GM18520 (cell line): ENCODE measurements around the gene GPR32.
"Not testable (repeated sequence)": the region's sequence is repeated elsewhere in the genome, so short reads cannot be mapped to it uniquely, and the experiment has no call there.

Experiments used
- ATAC-seq: cut with Tn5 transposase; IDR thresholded peaks from one replicate; pipeline ENCODE4 v1.9.1; 2021; ENCODE audit not compliant: unreplicated experiment

GPR32 gene

DNA sequence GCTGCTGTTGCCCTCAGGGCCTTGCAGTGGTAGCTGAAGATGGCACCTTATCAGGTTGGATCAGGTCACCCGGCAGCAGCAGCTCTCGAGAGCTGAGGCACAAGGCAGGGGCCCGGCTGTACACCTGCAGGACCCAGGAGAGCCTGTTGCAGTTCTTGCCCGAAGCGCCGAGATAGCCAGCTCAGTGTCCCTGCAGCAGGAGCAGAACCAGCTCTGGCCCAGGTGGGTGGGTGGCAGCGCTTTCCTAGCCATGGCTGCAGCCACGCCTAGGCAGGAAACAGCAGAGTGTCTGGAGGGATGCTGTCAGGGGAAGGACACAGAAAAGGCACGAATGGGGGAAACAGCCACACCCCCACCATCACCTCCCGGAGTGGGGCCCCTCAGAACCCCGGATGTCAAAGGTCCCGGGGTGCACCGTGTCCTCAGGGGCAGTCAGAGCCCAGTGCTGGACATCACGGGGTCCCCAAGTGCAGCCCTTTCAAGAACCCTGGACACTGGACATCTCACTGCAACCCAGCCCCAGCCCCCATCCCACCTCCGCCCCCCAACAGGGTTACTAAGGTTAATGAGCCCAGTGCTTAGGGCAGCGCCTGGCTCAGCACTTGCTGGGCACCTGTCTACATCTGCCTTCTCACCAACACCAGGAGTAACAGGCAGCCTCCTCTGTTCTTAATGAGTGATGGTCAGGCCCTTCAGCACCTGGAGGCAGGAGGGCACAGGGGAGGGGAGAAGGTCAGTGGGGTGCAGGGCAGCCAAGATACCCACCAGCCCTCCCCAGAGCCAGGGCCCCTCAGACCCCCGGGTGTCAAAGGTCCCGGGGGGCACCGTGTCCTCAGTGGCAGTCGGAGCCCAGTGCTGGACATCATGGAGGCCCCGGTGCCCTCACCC is 28.6 kb downstream of the GPR32 start:
- no peak for ATAC-seq

DNA sequence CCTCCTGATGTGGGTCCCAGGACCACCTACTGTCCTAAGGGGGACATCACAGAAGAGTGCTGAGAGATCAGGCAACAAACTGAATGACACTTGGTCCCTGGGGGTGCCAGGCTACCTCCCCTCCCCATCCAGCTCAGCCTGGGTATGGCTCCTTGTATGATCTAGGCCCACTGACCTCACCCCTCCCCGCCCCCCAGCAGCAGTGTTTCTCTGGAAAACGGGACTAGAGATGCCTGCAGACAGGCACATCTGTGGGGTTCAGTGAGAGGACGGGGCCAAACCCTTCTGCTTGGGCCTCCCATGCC is 29.2 kb downstream of the GPR32 start:
- ATAC-seq: no peak

DNA sequence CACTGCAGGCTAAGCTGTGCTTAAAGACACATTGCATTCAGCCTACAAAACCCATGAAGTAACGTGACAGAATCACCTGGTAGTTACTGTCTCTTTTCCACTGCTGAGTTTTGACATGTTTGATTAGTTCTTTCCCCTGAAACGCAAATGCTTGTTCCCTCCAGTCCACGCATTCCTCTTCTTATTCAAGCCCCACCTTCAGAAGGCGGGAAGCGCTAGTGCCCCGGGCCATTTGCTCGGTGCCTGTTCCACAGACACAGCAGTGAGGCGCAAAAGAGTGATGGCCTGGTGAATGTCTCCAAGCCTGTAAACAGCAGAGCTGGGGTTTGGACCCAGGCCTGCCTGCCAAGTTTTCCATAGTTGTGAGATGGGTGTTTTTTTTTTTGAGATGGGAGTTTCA is 30.8 kb downstream of the GPR32 start:
- ATAC-seq: no peak

DNA sequence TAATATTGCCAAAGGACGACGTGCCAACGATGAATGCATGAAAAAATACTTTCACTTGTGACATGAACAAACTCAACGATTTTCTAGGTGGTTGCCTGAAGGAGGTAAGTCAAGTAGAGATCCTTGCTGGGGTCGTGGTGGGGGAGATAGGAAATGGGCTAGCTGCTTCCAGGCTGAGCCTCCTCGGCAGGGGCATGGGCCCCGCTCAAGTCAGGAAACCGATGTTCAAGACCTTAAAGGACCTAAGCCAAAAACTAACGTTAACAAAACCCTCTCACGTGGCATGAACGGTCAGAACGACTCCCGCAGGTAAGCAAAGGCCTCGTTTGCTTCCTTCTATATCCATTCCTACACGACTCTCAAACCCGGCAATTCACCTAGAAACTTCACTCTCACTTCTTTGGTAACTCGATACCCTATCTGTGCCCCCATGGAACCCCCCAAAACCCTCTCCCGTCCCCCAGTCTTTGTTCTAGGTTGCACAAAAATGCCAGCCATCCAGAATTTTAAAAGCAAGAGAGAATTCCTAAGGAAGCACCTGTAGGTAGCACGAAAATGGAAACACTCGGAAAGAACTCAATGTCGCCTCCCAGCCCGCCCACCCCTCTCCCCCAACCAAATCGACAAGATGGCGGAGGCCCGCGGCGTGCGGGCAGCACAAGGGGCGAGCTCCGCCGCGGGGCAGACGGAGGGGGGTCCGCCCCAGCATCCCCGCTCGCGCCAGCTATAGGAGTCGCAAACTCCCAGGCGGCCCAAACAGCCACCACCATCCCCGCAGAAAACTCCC is 33.6 kb downstream of the GPR32 start:
- ATAC-seq: no peak

DNA sequence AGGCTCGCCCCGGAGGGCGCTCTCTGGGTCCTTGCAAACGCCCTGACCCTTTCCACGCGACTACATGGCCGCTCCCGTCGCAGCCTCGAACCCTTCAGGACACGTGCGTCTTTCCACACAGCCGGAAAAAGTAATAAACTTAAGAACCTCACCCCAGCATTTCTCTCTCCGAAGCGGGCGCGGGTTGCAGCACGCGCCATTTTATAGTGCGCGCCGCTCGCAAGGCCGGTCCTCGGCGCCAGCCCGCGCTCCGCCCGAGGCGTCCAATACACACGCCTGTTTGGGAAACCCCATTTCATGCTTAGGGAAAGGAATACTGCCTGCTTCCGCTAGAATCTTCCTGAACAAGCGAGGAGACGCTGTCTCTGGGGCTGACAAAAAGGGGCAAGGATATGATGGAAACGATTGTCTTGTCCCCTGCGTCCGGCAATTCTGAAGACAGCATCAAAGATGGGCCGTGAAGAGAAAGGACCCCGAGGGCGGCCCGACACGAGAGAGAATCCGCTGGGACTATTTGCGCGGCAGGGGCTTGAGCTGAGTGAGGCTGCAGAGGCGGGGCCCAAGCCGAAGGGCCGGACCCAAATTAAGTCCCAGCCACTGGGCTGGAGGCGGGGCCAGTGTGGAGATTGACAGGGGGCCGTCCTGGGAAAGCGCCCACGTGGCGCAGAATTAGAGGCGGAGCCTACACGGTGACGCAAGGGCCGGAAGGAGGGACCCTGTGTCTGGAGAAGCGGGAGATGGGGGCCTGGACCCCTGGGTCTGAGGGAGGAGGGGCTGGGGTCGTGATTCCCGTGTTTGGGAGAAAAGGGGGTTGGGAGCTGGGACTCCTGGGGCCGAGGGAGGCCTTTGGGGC is 34.4 kb downstream of the GPR32 start:
- ATAC-seq: peak; percentile 93

DNA sequence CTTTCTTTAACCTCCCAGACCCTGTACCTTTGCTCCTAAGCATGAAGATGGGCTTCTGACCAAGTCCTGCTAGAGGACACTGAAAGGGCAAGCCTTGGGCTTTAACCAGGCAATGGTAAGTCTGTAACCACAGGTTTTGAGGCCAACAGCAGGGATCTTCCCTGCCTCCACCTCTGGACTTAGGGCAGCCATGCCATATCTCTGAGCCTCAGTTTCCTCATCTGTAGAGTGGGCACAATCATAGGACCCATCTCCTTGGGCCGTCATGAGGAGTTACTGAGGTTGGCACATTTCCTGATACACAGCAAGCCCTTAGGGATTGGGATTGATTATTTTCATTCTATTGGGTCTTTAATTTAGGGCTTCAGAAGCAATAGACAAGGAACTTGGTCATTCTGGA is 38.6 kb downstream of the GPR32 start:
- ATAC-seq: no peak

DNA sequence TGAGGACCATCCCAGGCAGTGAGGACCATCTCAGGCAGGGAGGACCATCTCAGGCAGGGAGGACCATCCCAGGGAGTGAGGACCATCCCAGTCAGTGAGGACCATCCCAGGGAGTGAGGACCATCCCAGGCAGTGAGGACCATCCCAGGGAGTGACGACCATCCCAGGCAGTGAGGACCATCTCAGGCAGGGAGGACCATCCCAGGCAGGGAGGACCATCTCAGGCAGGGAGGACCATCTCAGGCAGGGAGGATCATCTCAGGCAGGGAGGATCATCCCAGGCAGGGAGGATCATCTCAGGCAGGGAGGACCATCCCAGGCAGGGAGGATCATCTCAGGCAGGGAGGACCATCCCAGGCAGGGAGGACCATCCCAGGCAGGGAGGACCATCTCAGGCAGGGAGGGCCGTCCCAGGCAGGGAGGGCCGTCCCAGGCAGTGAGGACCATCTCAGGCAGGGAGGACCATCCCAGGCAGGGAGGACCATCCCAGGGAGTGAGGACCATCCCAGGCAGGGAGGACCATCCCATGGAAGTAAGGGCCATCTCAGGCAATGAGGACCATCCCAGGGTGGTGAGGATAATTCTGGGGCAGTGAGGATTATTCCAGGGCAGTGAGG is 41.5 kb downstream of the GPR32 start:
- ATAC-seq: not testable (repeated sequence)

DNA sequence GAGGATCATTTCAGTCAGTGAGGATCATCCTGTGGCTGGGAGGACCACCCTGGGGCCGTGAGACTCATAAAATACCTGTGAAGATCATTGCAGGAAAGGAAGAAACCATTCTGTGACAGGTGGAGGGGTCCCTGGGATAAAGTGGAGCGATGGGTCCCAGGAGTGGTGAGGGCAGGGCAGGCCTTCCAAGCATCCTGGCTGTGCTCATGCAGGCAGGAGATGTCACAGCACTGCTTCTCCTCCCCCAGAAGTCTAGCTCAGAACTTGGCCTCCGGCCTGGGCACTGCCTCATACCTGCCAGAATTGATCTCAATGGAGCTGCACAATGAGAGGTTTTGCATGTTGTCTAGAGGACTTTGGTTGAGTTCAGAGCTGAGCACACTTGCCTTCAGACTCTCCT is 42.2 kb downstream of the GPR32 start:
- no peak for ATAC-seq

DNA sequence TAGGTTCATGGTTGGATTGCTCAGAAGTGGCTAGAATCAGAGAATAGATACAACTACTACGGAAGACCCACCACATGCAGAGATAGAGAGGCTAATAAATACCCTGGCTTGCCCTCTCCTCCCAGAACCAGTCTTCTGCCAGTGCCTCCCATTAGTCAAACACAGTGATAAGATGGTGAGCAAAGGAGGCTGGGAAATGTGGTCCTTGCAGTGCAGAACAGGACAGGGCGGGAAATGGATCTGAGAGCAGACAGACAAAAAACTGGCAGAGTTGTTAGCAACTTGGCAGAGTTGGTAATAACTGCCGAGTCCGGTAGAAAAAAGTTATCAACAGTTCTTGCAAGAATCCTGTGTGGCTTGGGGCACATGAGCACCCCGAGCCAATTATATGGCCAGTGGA is 44.6 kb downstream of the GPR32 start:
- ATAC-seq: no peak

DNA sequence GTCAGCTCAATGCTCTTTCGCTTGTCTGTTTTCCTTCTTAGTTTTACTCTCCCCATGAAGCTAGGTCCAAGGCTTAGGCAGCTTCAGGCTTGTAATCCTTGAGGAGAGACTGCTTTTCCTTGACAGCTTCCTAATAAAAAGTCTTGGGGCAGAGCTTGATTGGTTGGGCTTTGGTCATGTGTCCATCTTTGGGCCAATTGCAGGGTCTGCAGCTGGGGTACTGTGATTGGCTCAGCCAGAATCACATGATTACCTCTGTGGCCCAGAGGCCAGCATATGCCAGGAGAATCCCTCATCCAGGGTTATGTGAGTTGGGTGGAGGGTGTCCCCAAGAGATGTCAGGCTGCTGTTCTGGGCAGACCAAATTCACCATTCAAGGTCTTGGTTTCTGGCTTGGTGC is 45.2 kb downstream of the GPR32 start:
- ATAC-seq: no peak

DNA sequence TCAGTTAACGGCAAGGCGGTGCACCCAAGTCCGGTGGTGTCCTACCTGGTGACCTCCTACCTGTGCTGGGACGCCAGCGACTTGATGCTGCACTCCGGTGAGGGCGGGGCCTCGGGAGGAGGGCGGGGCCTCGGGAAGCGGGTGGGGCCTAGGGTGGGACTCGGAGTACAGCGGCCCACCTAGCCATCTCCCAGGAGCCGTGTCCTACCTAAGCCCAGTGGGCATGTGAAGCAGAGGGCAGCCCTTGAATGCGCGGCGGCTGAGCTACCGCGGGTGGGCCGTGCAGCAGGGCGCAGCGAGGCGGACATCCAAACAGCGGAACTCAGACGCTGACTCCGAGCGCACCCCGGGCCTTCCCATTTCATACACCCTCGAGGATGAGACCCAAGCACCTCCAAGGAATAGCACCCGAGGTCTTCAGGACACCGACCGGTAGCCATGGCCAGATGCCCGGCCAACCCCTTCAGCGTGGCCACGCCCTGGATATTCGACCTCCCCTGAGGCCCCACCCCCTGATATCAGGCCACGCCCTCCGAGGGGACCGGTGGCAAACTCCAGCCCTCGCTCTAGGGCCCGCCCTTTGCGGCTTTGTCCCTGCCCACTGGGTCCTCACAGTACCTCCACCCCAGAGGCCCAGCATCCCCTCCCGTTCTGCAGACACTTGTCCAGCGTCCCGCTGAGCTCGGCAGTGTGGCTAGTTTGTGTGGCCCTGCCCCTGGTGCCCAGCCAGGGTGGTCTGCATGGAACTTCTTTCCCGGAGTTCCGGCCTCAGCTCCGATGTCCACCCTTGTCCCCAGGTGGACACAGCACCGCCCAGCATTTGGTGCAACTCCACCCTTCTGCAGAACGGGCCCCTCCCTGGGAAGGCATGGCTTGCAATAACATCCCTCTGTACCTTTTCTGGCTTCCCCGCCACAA is 47.9 kb downstream of the GPR32 start:
- peak; percentile 44 for ATAC-seq

DNA sequence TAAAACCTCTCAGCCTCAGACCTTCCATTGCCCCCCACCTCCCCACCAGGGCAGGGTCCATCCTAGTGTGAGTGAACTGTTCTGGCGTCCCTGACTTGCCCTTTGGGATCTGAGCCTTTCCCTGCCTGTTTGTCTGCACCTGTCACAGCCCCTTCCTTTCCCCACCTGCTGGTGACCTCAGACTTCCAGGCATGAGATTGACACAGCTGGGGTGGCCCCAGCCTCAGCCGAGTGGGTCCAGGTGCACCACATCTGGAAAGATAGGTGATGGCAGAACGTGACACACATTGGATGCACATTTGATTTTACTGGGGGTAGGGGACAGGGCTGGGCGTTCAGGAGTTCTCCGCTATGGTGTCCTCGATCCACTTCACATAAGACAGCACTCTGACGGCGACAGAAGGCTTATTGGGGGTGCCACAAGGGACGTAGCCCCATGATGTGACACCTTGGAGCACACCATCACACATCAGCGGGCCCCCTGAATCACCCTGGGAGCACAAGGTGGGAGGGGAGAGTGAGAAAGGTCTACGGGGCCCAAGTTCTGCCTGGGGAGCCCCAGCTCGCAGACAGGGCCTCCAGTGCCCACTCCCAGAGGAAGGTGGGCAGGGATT is 48.7 kb downstream of the GPR32 start:
- no peak for ATAC-seq

DNA sequence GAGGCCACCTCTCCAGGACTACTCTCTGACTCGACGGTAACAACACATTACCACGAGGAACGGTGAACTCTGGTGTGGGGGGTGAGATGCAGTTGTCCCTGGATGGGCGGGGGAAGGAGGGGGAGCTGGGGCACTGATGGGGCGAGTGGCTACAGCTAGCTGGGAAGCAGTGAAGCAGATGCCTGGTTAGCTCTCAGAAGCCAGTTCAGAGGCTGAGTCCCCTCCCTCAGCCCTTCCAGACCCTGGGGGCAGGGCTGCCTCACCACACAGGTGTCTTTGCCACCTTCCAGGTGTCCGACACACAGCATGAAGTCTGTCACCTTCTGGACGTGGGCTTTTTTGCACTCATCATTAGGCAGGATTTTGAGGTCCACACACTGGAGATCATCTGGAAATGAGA is 49.4 kb downstream of the GPR32 start:
- no peak for ATAC-seq

DNA sequence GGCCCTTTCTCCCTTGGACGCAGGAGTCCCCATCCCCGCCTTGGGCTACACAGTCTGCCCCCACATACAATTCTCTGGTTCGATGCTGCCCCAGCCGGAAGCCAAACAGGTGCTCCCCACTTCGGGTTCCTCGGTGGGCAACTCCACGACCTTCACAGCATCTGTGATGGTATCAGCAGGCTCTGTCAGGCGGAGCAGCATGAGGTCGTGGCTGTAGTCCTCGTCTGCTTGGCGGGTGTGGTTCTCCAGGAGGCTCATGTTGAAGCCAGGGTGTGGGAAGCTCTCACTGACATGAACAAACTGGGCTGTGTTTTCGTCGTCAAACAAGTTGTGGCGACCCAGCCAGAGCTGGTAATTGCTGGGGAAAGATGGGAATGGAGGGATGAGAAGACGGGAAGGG is 49.8 kb downstream of the GPR32 start:
- ATAC-seq: no peak

DNA sequence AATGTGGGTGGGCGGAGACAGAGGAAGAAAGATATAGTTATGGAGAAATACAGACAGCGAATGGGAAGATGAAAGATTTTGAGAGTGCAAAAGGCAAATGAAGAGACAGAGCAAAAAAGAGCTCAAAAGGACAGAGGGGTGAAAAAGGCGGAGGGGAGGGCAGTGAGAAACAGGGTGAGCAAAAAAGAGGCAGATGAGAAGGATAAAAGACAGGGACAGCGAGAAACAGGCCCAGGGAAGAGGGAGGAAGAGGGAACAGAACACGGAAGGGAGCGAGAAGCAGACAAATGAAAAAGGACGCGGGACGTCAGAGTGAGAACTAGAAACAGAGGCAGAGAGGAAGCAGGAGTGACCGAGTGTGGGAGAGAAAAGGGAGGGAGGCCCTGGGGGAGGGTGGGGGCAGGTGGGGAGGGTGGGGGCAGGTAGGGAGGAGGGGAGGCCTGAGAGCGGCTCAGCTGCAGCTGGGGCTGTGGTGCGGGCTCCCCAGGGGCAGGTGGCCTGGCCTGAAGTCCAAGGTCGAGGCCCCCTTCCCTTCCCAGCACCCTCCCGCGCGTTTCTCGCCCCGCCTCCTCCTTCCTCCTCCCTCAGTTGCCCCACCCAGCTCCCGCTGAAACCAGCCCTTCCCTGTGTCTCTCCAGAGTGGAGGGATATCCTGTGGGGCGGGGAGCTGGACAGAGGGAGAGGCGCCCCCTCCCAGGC is 50.4 kb downstream of the GPR32 start:
- ATAC-seq: no peak

DNA sequence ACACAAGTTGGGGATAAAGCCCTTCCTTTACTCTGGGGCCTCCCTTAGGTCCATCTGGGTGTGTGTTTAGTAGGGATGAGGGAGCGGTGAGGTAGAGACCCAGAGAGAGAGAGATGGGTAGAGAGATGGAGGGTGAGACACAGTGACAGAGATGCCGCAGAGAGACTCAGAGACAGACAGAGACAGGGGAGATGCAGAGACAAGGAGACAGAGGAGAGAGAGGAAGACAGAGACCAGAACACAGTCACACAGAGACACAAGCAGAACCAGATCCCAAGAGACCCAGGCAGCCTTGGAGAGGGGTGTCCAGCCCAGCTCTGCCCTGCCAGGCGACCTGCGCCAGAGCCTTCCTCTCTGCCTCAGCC is 51.0 kb downstream of the GPR32 start:
- ATAC-seq: no peak
